CD14-positive monocyte (primary cell): ENCODE data around the gene RTN4IP1. TPM values are rescaled to one million over a fixed set of nuclear protein-coding genes. Genes with fewer than 3 reads are reported as not detected.

Experiments used
- DNase-seq, 3 donors: peaks; one replicate each; pipeline ENCODE4 v3.0.0-alpha.2; 2011 to 2022
- H2AFZ ChIP-seq: 2 replicates; pipeline ENCODE4 v1.6.0; 2012; ENCODE audit warnings: mild to moderate bottlenecking, low read depth, low read length, inconsistent platforms; ENCODE audit not compliant: insufficient read depth, poor library complexity, severe bottlenecking
- H3K27ac ChIP-seq, 2 donors: 1 replicate in 1 of 2; 2 replicates in 1 of 2; pipeline ENCODE4 v1.5.1; 2012 to 2013; ENCODE audit warnings: low read length in 2 of 2, control low read depth in 1 of 2, inconsistent platforms in 1 of 2, low read depth in 1 of 2, mild to moderate bottlenecking in 1 of 2
- H3K27me3 ChIP-seq, 2 donors: one replicate each; pipeline versions ENCODE4 v1.6.0 to v1.6.1; 2011 to 2013; ENCODE audit warnings: low read length in 2 of 2; ENCODE audit not compliant: control insufficient read depth in 2 of 2, insufficient read depth in 2 of 2
- H3K36me3 ChIP-seq, 2 donors: replicated peaks in 1 of 2; 1 replicate in 1 of 2; 2 replicates in 1 of 2; pipeline versions ENCODE4 v1.5.1 to v1.6.1; 2012 to 2013; ENCODE audit warnings: low read length in 2 of 2, control low read depth in 1 of 2, inconsistent platforms in 1 of 2, mild to moderate bottlenecking in 1 of 2; ENCODE audit not compliant: insufficient read depth in 2 of 2, control insufficient read depth in 1 of 2
- H3K4me1 ChIP-seq, 2 donors: 1 replicate in 1 of 2; 2 replicates in 1 of 2; pipeline versions ENCODE4 v1.5.1 to v1.6.1; 2012 to 2013; ENCODE audit warnings: low read length in 2 of 2, control low read depth in 1 of 2, inconsistent platforms in 1 of 2, mild to moderate bottlenecking in 1 of 2, moderate library complexity in 1 of 2; ENCODE audit not compliant: insufficient read depth in 2 of 2, control insufficient read depth in 1 of 2
- H3K4me2 ChIP-seq: replicated peaks from 2 replicates; pipeline ENCODE3; 2012; ENCODE audit warnings: low read length, moderate library complexity, mild to moderate bottlenecking; ENCODE audit not compliant: poor library complexity, severe bottlenecking; ENCODE audit errors: extremely low read depth
- H3K4me3 ChIP-seq, 3 experiments: fragments of 200-600 bp in 1 of 3; sonication (generic) in 1 of 3; replicated peaks in 1 of 3; 1 replicate in 2 of 3; 2 replicates in 1 of 3; pipeline ENCODE4 v1.5.1; 2011 to 2013; ENCODE audit warnings: low read length in 3 of 3, mild to moderate bottlenecking in 3 of 3, control low read depth in 2 of 3, low read depth in 2 of 3, inconsistent platforms in 1 of 3, moderate library complexity in 1 of 3
- H3K79me2 ChIP-seq: 2 replicates; pipeline ENCODE4 v1.6.0; 2012; ENCODE audit warnings: mild to moderate bottlenecking, control low read depth, inconsistent platforms, low read length, moderate library complexity; ENCODE audit not compliant: insufficient read depth
- H3K9ac ChIP-seq: 2 replicates; pipeline ENCODE4 v1.6.0; 2017; ENCODE audit warnings: low read length, mild to moderate bottlenecking; ENCODE audit not compliant: insufficient read depth, poor library complexity, severe bottlenecking
- H3K9me3 ChIP-seq, 2 donors: replicated peaks in 1 of 2; 1 replicate in 1 of 2; 2 replicates in 1 of 2; pipeline versions ENCODE4 v1.5.1 to v1.6.1; 2012 to 2013; ENCODE audit warnings: low read length in 2 of 2, control low read depth in 1 of 2; ENCODE audit not compliant: control insufficient read depth in 1 of 2, insufficient read depth in 1 of 2
- H4K20me1 ChIP-seq: 2 replicates; pipeline ENCODE4 v1.6.0; 2012; ENCODE audit warnings: mild to moderate bottlenecking, low read length, control low read depth, moderate library complexity; ENCODE audit not compliant: insufficient read depth
- H3K27ac Mint-ChIP-seq, 7 donors: one replicate each; pipeline ENCODE4 v1.8.0; 2020; ENCODE audit warnings: mild to moderate bottlenecking in 7 of 7, mixed read lengths in 7 of 7, moderate library complexity in 6 of 7, inconsistent platforms in 2 of 7
- H3K27me3 Mint-ChIP-seq, 3 donors: one replicate each; pipeline ENCODE4 v1.8.0; 2021 to 2022; ENCODE audit warnings: low read depth in 3 of 3, mild to moderate bottlenecking in 3 of 3, mixed read lengths in 3 of 3, moderate library complexity in 3 of 3, inconsistent platforms in 1 of 3
- H3K36me3 Mint-ChIP-seq, 2 donors: one replicate each; pipeline ENCODE4 v1.8.0; 2020; ENCODE audit warnings: mixed read lengths in 2 of 2, inconsistent platforms in 1 of 2, mild to moderate bottlenecking in 1 of 2
- H3K4me1 Mint-ChIP-seq: one replicate; pipeline ENCODE4 v1.8.0; 2020; ENCODE audit warnings: mild to moderate bottlenecking, mixed read lengths
- H3K4me3 Mint-ChIP-seq, 2 donors: one replicate each; pipeline ENCODE4 v1.8.0; 2020; ENCODE audit warnings: mild to moderate bottlenecking in 2 of 2, mixed read lengths in 2 of 2, moderate library complexity in 1 of 2
- H3K9me3 Mint-ChIP-seq, 7 donors: one replicate each; pipeline ENCODE4 v1.8.0; 2020 to 2022; ENCODE audit warnings: mixed read lengths in 7 of 7, mild to moderate bottlenecking in 6 of 7, moderate library complexity in 6 of 7, inconsistent platforms in 2 of 7
- CTCF ChIP-seq: fragments of 200-600 bp; IDR thresholded peaks from one replicate; pipeline ENCODE4 v1.8.0; 2022; ENCODE audit warnings: antibody characterized with exemption, mild to moderate bottlenecking
- WGBS: methylation state at CpG from one replicate; pipeline ENCODE4 v1.1.5; 2013; ENCODE audit warnings: missing lambda C conversion rate; ENCODE audit not compliant: insufficient coverage; 5-methylcytosine and 5-hydroxymethylcytosine counted together
- intact Hi-C, 2 donors: fragments of 100-400 bp; cut with micrococcal nuclease; formaldehyde crosslinking; loops; one replicate each; pipeline versions ENCODE4 v1.15.0 to v1.15.1; 2023
- polyA plus RNA-seq, 3 donors: library from polyadenylated mRNA; depleted of rRNA in 1 of 3; unstranded in 2 of 3; stranded (reverse) in 1 of 3; fragments of 300-500 nt in 2 of 3; fragments of >200 nt in 1 of 3; fragmentation: Illumina TruSeq in 2 of 3; gene quantifications; 1 replicate in 2 of 3; 2 replicates in 1 of 3; pipeline ENCODE4 v1.2.3, GENCODE V29; 2012 to 2021

The RTN4IP1 gene
- polyA plus RNA-seq, 3 donors = 3.5 to 6.7 (median 4.5) TPM

GRCh38 chr6:106642476-106642875 is 13.2 kb upstream of the RTN4IP1 start:
- H3K27ac ChIP-seq = no peak overlapping the region
- H3K9me3 ChIP-seq = no peaks in the 10 kb centered on the region
- 95% methylated on average over 2 of the region's 4 CpGs for WGBS
- intact Hi-C loops = no loop called here
- Mint-ChIP-seq H3K27me3 (no peaks in the 10 kb centered on the region), H3K36me3 (peaks cover 61 to 66% of the 10 kb centered on the region in 2 donors), H3K27ac (no peak overlapping the region), H3K4me3 (no peak overlapping the region), H3K9me3 (no peaks in the 10 kb centered on the region), H3K4me1 (peaks cover 22% of the 10 kb centered on the region)
- H3K4me3 ChIP-seq = no peak overlapping the region
- peaks cover 14 to 19% of the 10 kb centered on the region in 2 donors for H3K4me1 ChIP-seq
- H3K9ac ChIP-seq = no peak overlapping the region
- no peak overlapping the region for H2AFZ ChIP-seq
- peaks cover under 1% of the 10 kb centered on the region for H4K20me1 ChIP-seq
- H3K36me3 ChIP-seq = peaks cover 43 to 57% of the 10 kb centered on the region in 2 donors
- peaks cover 18% of the 10 kb centered on the region for H3K79me2 ChIP-seq
- TF ChIP-seq CTCF = no peak
- H3K4me2 ChIP-seq = no peak overlapping the region
- H3K27me3 ChIP-seq = no peaks in the 10 kb centered on the region
- DNase-seq = no peak

- Histone ChIP-seq H3K4me3 (no peak overlapping the region), H3K27ac (peak overlapping the region in 1 of 2 donors; percentile 38), H3K4me2 (no peak overlapping the region), H3K79me2 (peaks cover 40% of the 10 kb centered on the region), H3K36me3 (peaks cover 28 to 39% of the 10 kb centered on the region in 2 donors), H3K4me1 (peaks cover 22 to 32% of the 10 kb centered on the region in 2 donors), H3K27me3 (no peaks in the 10 kb centered on the region), H4K20me1 (peaks cover 7% of the 10 kb centered on the region), H3K9ac (no peak overlapping the region), H3K9me3 (no peaks in the 10 kb centered on the region), H2AFZ (peak overlapping the region; percentile 4)
- peak overlapping the region in 2 of 7 donors; percentile 40 to 47 for H3K27ac Mint-ChIP-seq
- no peak overlapping the region for H3K4me3 Mint-ChIP-seq
- TF ChIP-seq CTCF = no peak
- peaks cover 42% of the 10 kb centered on the region in 2 donors for H3K36me3 Mint-ChIP-seq
- WGBS = no CpG with 5 or more reads among the region's 4 CpGs
- intact Hi-C loops = no loop called here
- DNase-seq = no peak
- H3K9me3 Mint-ChIP-seq = no peaks in the 10 kb centered on the region
- peaks cover 30% of the 10 kb centered on the region for H3K4me1 Mint-ChIP-seq
- no peaks in the 10 kb centered on the region for H3K27me3 Mint-ChIP-seq
Observed at GRCh38 chr6:106639812-106640211, 10.5 kb upstream of the RTN4IP1 start.
